HCT116 (cell line): ENCODE data around the gene THSD4. TPM values are rescaled to one million over a fixed set of nuclear protein-coding genes. Genes with fewer than 3 reads are reported as not detected.

Experiments used
- ATAC-seq: fragments of 200-7000 bp; cut with Tn5 transposase; 2 replicates; pipeline ENCODE4 v1.9.1; 2020; ENCODE audit warnings: mild to moderate bottlenecking, moderate library complexity
- BruUV-seq: library from RNA; stranded (reverse); fragments of 400-500 nt; replicated peaks from 2 replicates; lab custom pipeline; 2021; lab: Mats Ljungman, UMichigan
- CTCF ChIA-PET: fragments of 300-600 bp; sonication (Branson Sonifier 250); formaldehyde crosslinking; loops from one replicate; lab custom pipeline; 2021; ENCODE audit warnings: antibody characterized with exemption; lab: Charles Lee
- POLR2A ChIA-PET: fragments of 300-600, 350-600 bp; sonication (Branson Sonifier 250); formaldehyde crosslinking; loops from one replicate; lab custom pipeline; 2021; ENCODE audit warnings: antibody characterized with exemption; lab: Charles Lee
- RAD21 ChIA-PET, 2 experiments: fragments of 300-600 bp; sonication (Branson Sonifier 250); formaldehyde crosslinking; loops; one replicate each; lab custom pipeline; 2023; ENCODE audit warnings: low total read pairs in 2 of 2; ENCODE audit not compliant: uncharacterized antibody in 2 of 2, unreplicated experiment in 2 of 2, low non-redundant PET in 1 of 2; lab: Charles Lee
- DNase-seq: peaks from one replicate; pipeline ENCODE4 v3.0.0-alpha.2; 2010; ENCODE audit warnings: low read depth, low spot score
- H2AFZ ChIP-seq: fragments of 200-600 bp; shearing (Covaris generic), sonication (generic); 2 replicates; pipeline ENCODE4 v1.6.1; 2017; ENCODE audit warnings: low read depth, mixed run types, mixed read lengths, antibody characterized with exemption, low read length; ENCODE audit not compliant: poor library complexity, severe bottlenecking
- H3K27ac ChIP-seq: 2 replicates; pipeline ENCODE4 v1.5.1; 2012; ENCODE audit warnings: low read depth, low read length
- H3K27me3 ChIP-seq: fragments of 200-600 bp; sonication (generic); 2 replicates; pipeline ENCODE4 v1.6.1; 2016; ENCODE audit warnings: mixed run types, low read length, mixed read lengths; ENCODE audit not compliant: insufficient read depth
- H3K36me3 ChIP-seq, 2 experiments: fragments of 200-500 bp in 1 of 2; fragments of 200-600 bp in 1 of 2; sonication (Bioruptor generic) in 1 of 2; sonication (generic) in 1 of 2; 2 replicates each; pipeline versions ENCODE4 v1.5.1 to v1.6.1; 2014 to 2016; ENCODE audit warnings: low read length in 2 of 2, inconsistent platforms in 1 of 2, mixed read lengths in 1 of 2, mixed run types in 1 of 2; ENCODE audit not compliant: insufficient read depth in 2 of 2, control insufficient read depth in 1 of 2
- H3K4me1 ChIP-seq, 2 experiments: fragments of 200-600 bp in 1 of 2; sonication (generic) in 1 of 2; 2 replicates each; pipeline versions ENCODE4 v1.5.1 to v1.6.1; 2012 to 2017; ENCODE audit warnings: low read length in 2 of 2, inconsistent platforms in 1 of 2, mild to moderate bottlenecking in 1 of 2, mixed read lengths in 1 of 2, mixed run types in 1 of 2, moderate library complexity in 1 of 2; ENCODE audit not compliant: insufficient read depth in 2 of 2, control insufficient read depth in 1 of 2
- H3K4me2 ChIP-seq: fragments of 200-600 bp; sonication (generic); 2 replicates; pipeline ENCODE4 v1.6.1; 2017; ENCODE audit warnings: mixed run types, low read length, mixed read lengths
- H3K4me3 ChIP-seq, 2 experiments: fragments of 200-600 bp in 1 of 2; sonication (generic) in 1 of 2; replicated peaks in 1 of 2; 2 replicates each; pipeline ENCODE4 v1.5.1; 2011 to 2016; ENCODE audit warnings: low read length in 2 of 2, control low read depth in 1 of 2, low read depth in 1 of 2, mild to moderate bottlenecking in 1 of 2, mixed read lengths in 1 of 2, mixed run types in 1 of 2
- H3K79me2 ChIP-seq: fragments of 200-600 bp; sonication (generic); 2 replicates; pipeline ENCODE4 v1.6.1; 2017; ENCODE audit warnings: mild to moderate bottlenecking, mixed run types, low read length, moderate library complexity, mixed read lengths; ENCODE audit not compliant: insufficient read depth
- H3K9ac ChIP-seq: fragments of 200-600 bp; sonication (generic); 2 replicates; pipeline ENCODE4 v1.6.1; 2016; ENCODE audit warnings: low read length, mixed read lengths
- H3K9me2 ChIP-seq: fragments of 200-600 bp; sonication (generic), shearing (Covaris generic); 2 replicates; pipeline ENCODE4 v1.6.1; 2017; ENCODE audit warnings: mixed run types, mild to moderate bottlenecking, moderate library complexity; ENCODE audit not compliant: insufficient read depth
- H3K9me3 ChIP-seq, 2 experiments: fragments of 200-500 bp in 1 of 2; fragments of 200-600 bp in 1 of 2; sonication (Bioruptor generic) in 1 of 2; sonication (generic) in 1 of 2; 2 replicates each; pipeline ENCODE4 v1.6.1; 2014 to 2017; ENCODE audit warnings: low read length in 2 of 2, mixed read lengths in 2 of 2, inconsistent platforms in 1 of 2, low read depth in 1 of 2, mild to moderate bottlenecking in 1 of 2, mixed run types in 1 of 2, moderate library complexity in 1 of 2; ENCODE audit not compliant: control insufficient read depth in 1 of 2, insufficient read depth in 1 of 2
- H4K20me1 ChIP-seq: fragments of 200-600 bp; sonication (generic), shearing (Covaris generic); 2 replicates; pipeline ENCODE4 v1.6.1; 2017; ENCODE audit warnings: mixed run types, mild to moderate bottlenecking, moderate library complexity; ENCODE audit not compliant: insufficient read depth
- EZH2 ChIP-seq: fragments of 200-600 bp; sonication (generic); IDR thresholded peaks from 2 replicates; pipeline ENCODE4 v1.6.1; 2017; ENCODE audit warnings: antibody characterized with exemption, mixed run types
- POLR2A ChIP-seq: IDR thresholded peaks from 2 replicates; pipeline ENCODE4 v1.7.0; 2011; ENCODE audit warnings: borderline replicate concordance; ENCODE audit not compliant: insufficient read depth, insufficient read length; ENCODE audit errors: extremely low read depth
- POLR2AphosphoS5 ChIP-seq: IDR thresholded peaks from 2 replicates; pipeline ENCODE4 v1.6.1; 2011; ENCODE audit warnings: mild to moderate bottlenecking, low read depth, low read length, moderate library complexity
- RAD21 ChIP-seq: IDR thresholded peaks from 2 replicates; pipeline ENCODE4 v1.6.1; 2012; ENCODE audit warnings: low read depth, mild to moderate bottlenecking
- ZNF274 ChIP-seq: fragments of 200-500 bp; sonication (Bioruptor generic); IDR thresholded peaks from 2 replicates; pipeline ENCODE4 v1.6.1; 2014; ENCODE audit warnings: mild to moderate bottlenecking, low read depth, low read length, inconsistent platforms
- intact Hi-C: fragments of 100-400 bp; cut with micrococcal nuclease; formaldehyde crosslinking; loops from 2 replicates; pipeline ENCODE4 v1.10.0; 2022
- total RNA-seq: library from RNA; stranded (reverse); gene quantifications from one replicate; pipeline ENCODE4 v1.2.1, GENCODE V29; 2021; ENCODE audit not compliant: unreplicated experiment
- TF ChIP-seq, protein P1 (sequence below): IDR thresholded peaks from 2 replicates; pipeline ENCODE4 v1.6.1; 2011; ENCODE audit warnings: mild to moderate bottlenecking, low read length, moderate library complexity; ENCODE audit not compliant: insufficient replicate concordance; ENCODE audit errors: extremely low read depth

THSD4 gene
- total RNA-seq, 1 experiment from 2014 or later, result 30.5 TPM

- H3K4me1 ChIP-seq, result peaks cover 0 to 7% of the 10 kb centered on the region in 2 experiments; a peak in 1 of 4 replicates
- H3K9me3 ChIP-seq, result no peaks in the 10 kb centered on the region
- no peak overlapping the region for H3K4me3 ChIP-seq
- H3K9ac ChIP-seq, result no peak overlapping the region
- intact Hi-C loops, result no loop called here
- H3K79me2 ChIP-seq, result no peaks in the 10 kb centered on the region
- no peaks in the 10 kb centered on the region for H4K20me1 ChIP-seq
- CTCF ChIA-PET, result no interaction called here
- H3K4me2 ChIP-seq, result no peak overlapping the region
- no peaks in the 10 kb centered on the region for H3K36me3 ChIP-seq
- no peak overlapping the region for H2AFZ ChIP-seq
- no peaks in the 10 kb centered on the region for H3K9me2 ChIP-seq
- ATAC-seq (no peak), DNase-seq (no peak)
- POLR2A ChIA-PET, result no interaction called here
- no peak overlapping the region for H3K27ac ChIP-seq
- RAD21 ChIA-PET, result no interaction called here
- H3K27me3 ChIP-seq, result no peaks in the 10 kb centered on the region
- no TSS peak for BruUV-seq
- TF ChIP-seq, protein P1, sequence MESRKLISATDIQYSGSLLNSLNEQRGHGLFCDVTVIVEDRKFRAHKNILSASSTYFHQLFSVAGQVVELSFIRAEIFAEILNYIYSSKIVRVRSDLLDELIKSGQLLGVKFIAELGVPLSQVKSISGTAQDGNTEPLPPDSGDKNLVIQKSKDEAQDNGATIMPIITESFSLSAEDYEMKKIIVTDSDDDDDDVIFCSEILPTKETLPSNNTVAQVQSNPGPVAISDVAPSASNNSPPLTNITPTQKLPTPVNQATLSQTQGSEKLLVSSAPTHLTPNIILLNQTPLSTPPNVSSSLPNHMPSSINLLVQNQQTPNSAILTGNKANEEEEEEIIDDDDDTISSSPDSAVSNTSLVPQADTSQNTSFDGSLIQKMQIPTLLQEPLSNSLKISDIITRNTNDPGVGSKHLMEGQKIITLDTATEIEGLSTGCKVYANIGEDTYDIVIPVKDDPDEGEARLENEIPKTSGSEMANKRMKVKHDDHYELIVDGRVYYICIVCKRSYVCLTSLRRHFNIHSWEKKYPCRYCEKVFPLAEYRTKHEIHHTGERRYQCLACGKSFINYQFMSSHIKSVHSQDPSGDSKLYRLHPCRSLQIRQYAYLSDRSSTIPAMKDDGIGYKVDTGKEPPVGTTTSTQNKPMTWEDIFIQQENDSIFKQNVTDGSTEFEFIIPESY, result no peak
- no peak for TF ChIP-seq POLR2A
- TF ChIP-seq POLR2AphosphoS5, result no peak
- no peak for TF ChIP-seq RAD21
Measured at GRCh38 chr15:71517751-71518150, 402.5 kb downstream of the THSD4 start.

DNA sequence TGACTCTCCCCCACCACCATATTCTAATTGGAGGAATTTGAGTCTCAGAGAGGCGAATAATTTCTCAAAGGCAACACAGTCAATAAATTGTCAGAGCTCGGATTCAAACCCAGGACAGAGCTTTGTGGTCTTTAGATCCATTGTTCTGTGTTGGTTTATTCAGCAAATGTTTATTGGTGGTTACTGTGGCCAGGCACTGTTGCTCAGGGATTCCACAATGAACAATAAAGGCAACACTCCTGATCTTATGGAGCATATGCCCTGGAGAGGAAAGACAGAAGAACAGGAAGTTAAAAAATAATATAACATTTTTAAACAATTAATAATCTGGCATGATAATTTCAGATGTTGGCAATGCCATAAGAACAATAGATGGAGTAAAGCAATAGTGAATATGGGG lies 403.4 kb downstream of the THSD4 start:
- TF ChIP-seq EZH2 (no peak), ZNF274 (no peak)
- TF ChIP-seq, all 23 proteins: peak for 0
- BruUV-seq, result no TSS peak
- H3K9me3 ChIP-seq, result no peaks in the 10 kb centered on the region
- no peaks in the 10 kb centered on the region for H4K20me1 ChIP-seq
- no peaks in the 10 kb centered on the region for H3K79me2 ChIP-seq
- no peaks in the 10 kb centered on the region for H3K9me2 ChIP-seq
- no peaks in the 10 kb centered on the region for H3K36me3 ChIP-seq
- ChIA-PET CTCF (no interaction called here), POLR2A (no interaction called here), RAD21 (no interaction called here)
- no peak overlapping the region for H3K9ac ChIP-seq
- H3K27me3 ChIP-seq, result no peaks in the 10 kb centered on the region
- H3K4me2 ChIP-seq, result no peak overlapping the region
- intact Hi-C loops, result no loop called here
- H3K4me1 ChIP-seq, result peaks cover 0 to 7% of the 10 kb centered on the region in 2 experiments; a peak in 1 of 4 replicates
- DNase-seq, result no peak
- ATAC-seq, result no peak
- no peak overlapping the region for H3K27ac ChIP-seq
- H3K4me3 ChIP-seq, result no peak overlapping the region
- H2AFZ ChIP-seq, result no peak overlapping the region
